ENCODE measurements around the gene NDUFB3. TPM values are rescaled to one million over a fixed set of nuclear protein-coding genes. Genes with fewer than 3 reads are reported as not detected.

Gene NDUFB3
- total RNA-seq, 1 donor from 2014 or later, result 115 TPM

Other genes starting within 250 kb of the NDUFB3 start
- 46.2 and 48.9 TPM in 2 replicates for gene CLK1, start 207.3 kb upstream of the NDUFB3 start, total RNA-seq
- gene PPIL3, start 182.9 kb upstream of the NDUFB3 start, total RNA-seq, result 34.6 and 34.8 TPM in 2 replicates
- 17.4 and 17.8 TPM in 2 replicates for gene NIF3L1, start 182.6 kb upstream of the NDUFB3 start, total RNA-seq
- 25.4 and 25.5 TPM in 2 replicates for gene ORC2, start 108.3 kb upstream of the NDUFB3 start, total RNA-seq
- 21.2 and 21.8 TPM in 2 replicates for gene HYCC2, start 330 bp upstream of the NDUFB3 start, total RNA-seq
- gene CFLAR, start 44.2 kb downstream of the NDUFB3 start, total RNA-seq, result 34.9 and 47.5 TPM in 2 replicates
- gene CASP10, start 111.1 kb downstream of the NDUFB3 start, total RNA-seq, result 0.43 and 1.2 TPM in 2 replicates
- 14.4 and 16.4 TPM in 2 replicates for gene CASP8, start 188.5 kb downstream of the NDUFB3 start, total RNA-seq